BLaER1 treated with 17β-estradiol and CSF1 and Interleukin-3, amounts not matched to agents 10 nM and 100 nM (cell line): ENCODE data around the gene JAKMIP2.
"Not testable (repeated sequence)": the region's sequence is repeated elsewhere in the genome, so short reads cannot be mapped to it uniquely, and the experiment has no call there.

Experiments
- H3K27ac ChIP-seq, 11 experiments: shearing (Covaris generic); formaldehyde crosslinking; 2 replicates each; pipeline ENCODE4 v1.8.1; 2022
- H3K27me3 ChIP-seq, 11 experiments: shearing (Covaris generic); formaldehyde crosslinking; 2 replicates each; pipeline ENCODE4 v1.8.1; 2022
- H3K36me3 ChIP-seq, 11 experiments: shearing (Covaris generic); formaldehyde crosslinking; 2 replicates each; pipeline ENCODE4 v1.8.1; 2022
- H3K4me1 ChIP-seq, 10 experiments: shearing (Covaris generic); formaldehyde crosslinking; 2 replicates each; pipeline ENCODE4 v1.8.1; 2022
- H3K4me2 ChIP-seq, 11 experiments: shearing (Covaris generic); formaldehyde crosslinking; 2 replicates each; pipeline ENCODE4 v1.8.1; 2022
- H3K4me3 ChIP-seq, 10 experiments: shearing (Covaris generic); formaldehyde crosslinking; 2 replicates each; pipeline ENCODE4 v1.8.1; 2022
- H3K9ac ChIP-seq, 11 experiments: shearing (Covaris generic); formaldehyde crosslinking; 2 replicates each; pipeline ENCODE4 v1.8.1; 2022
- H3K9me3 ChIP-seq, 11 experiments: shearing (Covaris generic); formaldehyde crosslinking; replicated peaks in 1 of 11; 2 replicates each; pipeline ENCODE4 v1.8.1; 2022
- H4K20me1 ChIP-seq, 11 experiments: shearing (Covaris generic); formaldehyde crosslinking; 2 replicates each; pipeline ENCODE4 v1.8.1; 2022
- Cebpa-rat ChIP-seq, 11 experiments: shearing (Covaris generic); IDR thresholded peaks; 2 replicates each; pipeline ENCODE4 v1.8.1; 2022

Gene JAKMIP2

DNA sequence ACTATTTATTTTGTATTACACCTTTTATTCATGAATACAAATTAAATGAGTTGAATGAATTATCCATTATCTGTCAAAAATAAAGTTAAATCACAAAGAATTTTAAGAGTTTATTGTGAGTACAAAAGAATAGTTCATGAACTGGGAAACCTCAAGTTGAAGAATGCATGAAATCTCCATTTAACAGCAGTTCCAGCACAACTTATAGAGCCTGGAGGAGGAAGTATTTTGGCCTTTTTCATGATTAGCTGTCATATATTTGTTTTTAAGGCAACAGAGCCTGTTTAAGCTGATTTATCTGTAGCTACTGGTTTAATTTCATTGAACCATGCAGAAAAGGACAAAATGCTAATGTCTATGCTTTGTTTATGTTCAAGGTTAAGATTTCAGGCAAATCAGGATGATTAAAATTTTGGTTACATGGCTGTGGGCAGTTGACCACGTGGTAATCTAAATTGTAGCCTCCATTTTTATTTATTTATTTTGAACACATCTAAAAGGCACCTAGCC is 36.8 kb upstream of the JAKMIP2 start:
- peak overlapping the region in 2 of 11 experiments; percentile 11 to 35; a peak in 3 of 22 replicates for H3K27ac ChIP-seq
- H3K4me1 ChIP-seq: peaks cover 0 to 74% (median 8%) of the 10 kb centered on the region in 10 experiments; a peak in 11 of 20 replicates
- no peak overlapping the region for H3K9ac ChIP-seq
- no peaks in the 10 kb centered on the region for H4K20me1 ChIP-seq
- H3K9me3 ChIP-seq: peaks cover 0 to 9% (median 0%) of the 10 kb centered on the region in 11 experiments; a peak in 5 of 22 replicates
- no peaks in the 10 kb centered on the region for H3K36me3 ChIP-seq
- peak overlapping the region in 3 of 11 experiments; percentile 49 to 85 (median 80); a peak in 6 of 22 replicates for H3K4me2 ChIP-seq
- TF ChIP-seq Cebpa-rat (IDR thresholded peaks at IDR 0.05): no peak
- H3K4me3 ChIP-seq: no peak overlapping the region
- H3K27me3 ChIP-seq: no peaks in the 10 kb centered on the region

DNA sequence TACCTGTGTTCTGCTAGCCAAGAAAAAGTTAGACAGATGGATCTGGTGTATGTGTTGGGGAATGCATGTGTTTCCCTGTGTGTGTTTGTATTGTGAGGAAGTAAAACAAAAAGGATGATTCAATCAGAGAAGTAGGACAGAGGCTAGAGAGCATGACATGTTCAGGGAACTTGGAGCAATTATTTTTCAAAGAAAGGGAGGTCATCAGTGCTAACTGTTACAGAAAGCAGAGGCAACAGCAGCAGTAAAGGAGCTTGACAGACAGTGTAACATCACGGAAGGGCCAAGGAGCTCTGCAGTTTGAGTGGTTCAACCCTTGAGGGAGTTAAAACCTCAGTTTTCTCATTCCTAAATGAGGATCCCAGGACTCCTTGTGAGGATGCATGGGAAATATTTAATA is 35.8 kb upstream of the JAKMIP2 start:
- Histone ChIP-seq H3K9me3 (peaks cover 0 to 9% (median 0%) of the 10 kb centered on the region in 11 experiments; a peak in 5 of 22 replicates), H4K20me1 (no peaks in the 10 kb centered on the region), H3K27ac (peak overlapping the region in 2 of 11 experiments; percentile 44 to 50; a peak in 4 of 22 replicates), H3K36me3 (no peaks in the 10 kb centered on the region), H3K4me3 (no peak overlapping the region), H3K4me2 (peak overlapping the region in 4 of 11 experiments; percentile 30 to 85 (median 64); a peak in 6 of 22 replicates), H3K9ac (peak overlapping the region in 2 of 11 experiments; percentile 40 to 48; a peak in 3 of 22 replicates), H3K4me1 (peaks cover 0 to 76% (median 8%) of the 10 kb centered on the region in 10 experiments; a peak in 11 of 20 replicates), H3K27me3 (no peaks in the 10 kb centered on the region)
- no peak for TF ChIP-seq Cebpa-rat (IDR thresholded peaks at IDR 0.05)

DNA sequence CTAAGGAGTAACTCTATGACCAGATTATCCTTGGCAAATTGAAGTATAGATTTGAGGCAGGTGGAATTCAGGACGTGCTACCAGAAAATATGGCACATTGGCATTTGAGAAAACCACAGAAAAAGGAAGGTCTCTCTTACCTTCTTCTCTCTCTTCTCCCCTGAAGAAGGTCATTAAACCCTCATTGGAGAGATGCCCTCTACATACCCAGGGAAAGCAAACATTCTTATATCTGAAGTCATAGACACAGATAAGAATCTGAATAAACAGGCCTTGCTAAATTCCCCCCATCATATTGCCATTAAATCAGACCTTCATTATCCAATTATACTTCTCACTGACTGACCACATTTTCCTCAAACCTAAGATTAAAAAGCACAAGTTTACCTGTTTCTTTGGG is 31.2 kb upstream of the JAKMIP2 start:
- no peaks in the 10 kb centered on the region for H3K36me3 ChIP-seq
- H3K4me1 ChIP-seq: peaks cover 0 to 50% (median 3%) of the 10 kb centered on the region in 10 experiments; a peak in 8 of 20 replicates
- no peak overlapping the region for H3K27ac ChIP-seq
- no peak overlapping the region for H3K4me2 ChIP-seq
- no peaks in the 10 kb centered on the region for H4K20me1 ChIP-seq
- H3K9ac ChIP-seq: no peak overlapping the region
- TF ChIP-seq Cebpa-rat (IDR thresholded peaks at IDR 0.05): no peak
- H3K27me3 ChIP-seq: no peaks in the 10 kb centered on the region
- peaks cover 0 to 9% (median 0%) of the 10 kb centered on the region in 11 experiments; a peak in 5 of 22 replicates for H3K9me3 ChIP-seq
- no peak overlapping the region for H3K4me3 ChIP-seq

DNA sequence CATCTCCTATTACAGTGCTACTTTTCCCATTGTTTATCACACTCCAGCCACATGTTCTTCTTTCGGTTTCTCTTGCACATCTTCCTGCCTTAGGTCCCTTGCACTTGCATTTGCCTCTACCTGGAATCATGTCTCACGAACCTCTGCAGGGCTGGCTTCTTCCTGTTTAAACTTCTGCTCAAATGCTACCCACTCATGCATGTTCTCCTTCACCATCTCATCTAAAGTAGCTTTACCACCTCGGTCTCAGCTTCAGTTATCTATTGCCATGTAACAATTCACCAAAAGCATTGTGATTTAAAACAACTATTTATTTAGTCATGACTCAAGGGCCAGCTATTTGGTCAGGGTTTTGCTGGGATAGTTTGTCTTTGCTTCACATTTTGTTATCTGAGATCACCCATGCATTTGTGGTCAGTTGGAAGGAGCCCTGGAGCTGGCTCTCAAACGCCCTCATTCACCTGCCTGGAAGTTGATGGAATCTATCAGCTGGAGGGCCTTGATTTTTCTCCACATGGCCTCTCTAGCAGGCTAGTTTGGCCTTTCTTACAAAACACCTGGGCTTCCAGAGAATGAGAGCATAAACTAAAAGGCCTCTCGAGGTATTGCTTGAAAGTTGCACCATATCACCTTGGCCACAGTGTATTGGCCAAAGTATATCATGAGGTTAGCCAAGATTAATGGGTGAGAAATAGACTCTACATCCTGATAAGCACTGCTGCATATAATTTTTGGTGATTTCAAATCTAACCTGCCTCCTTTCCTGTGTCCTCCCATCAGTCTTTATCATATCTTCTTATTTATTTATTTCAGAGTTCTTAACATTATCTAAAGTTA is 27.5 kb upstream of the JAKMIP2 start:
- no peaks in the 10 kb centered on the region for H3K27me3 ChIP-seq
- no peak for TF ChIP-seq Cebpa-rat (IDR thresholded peaks at IDR 0.05)
- no peak overlapping the region for H3K27ac ChIP-seq
- H3K36me3 ChIP-seq: 0 out of 22 replicates have a peak, but pooled peaks cover 0 to 4% (median 0%) of the 10 kb centered on the region in 11 experiments
- H4K20me1 ChIP-seq: no peaks in the 10 kb centered on the region
- H3K9me3 ChIP-seq: peaks cover 5 to 26% (median 19%) of the 10 kb centered on the region in 11 experiments; a peak in 18 of 22 replicates
- H3K4me2 ChIP-seq: peak overlapping the region in 4 of 11 experiments; percentile 0 to 40 (median 22); a peak in 2 of 22 replicates
- peaks cover 8 to 66% (median 23%) of the 10 kb centered on the region in 10 experiments; a peak in 19 of 20 replicates for H3K4me1 ChIP-seq
- no peak overlapping the region for H3K9ac ChIP-seq
- no peak overlapping the region for H3K4me3 ChIP-seq

DNA sequence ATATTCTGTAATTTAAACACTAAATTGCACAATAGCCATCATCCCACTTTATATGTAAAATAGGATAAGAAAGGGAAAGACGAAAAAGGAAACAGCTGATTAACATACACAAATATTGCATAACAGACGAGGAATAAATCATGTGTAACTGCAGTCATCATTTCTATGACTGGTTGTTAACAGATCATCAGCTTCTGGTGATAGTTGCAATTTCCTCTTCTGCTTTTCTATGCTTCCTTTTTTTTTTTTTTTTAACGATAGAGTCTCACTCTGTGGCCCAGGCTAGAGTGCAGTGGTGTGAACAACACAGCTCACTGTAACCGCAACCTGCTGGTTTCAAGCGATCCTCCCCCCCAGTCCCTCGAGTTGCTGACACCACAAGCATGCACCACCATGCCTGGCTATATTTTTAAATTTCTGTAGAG is 22.5 kb upstream of the JAKMIP2 start:
- Histone ChIP-seq H3K4me2 (peak overlapping the region; percentile 35 to 84 (median 62)), H3K27ac (peak overlapping the region; percentile 82 to 94 (median 91)), H3K27me3 (no peaks in the 10 kb centered on the region)

DNA sequence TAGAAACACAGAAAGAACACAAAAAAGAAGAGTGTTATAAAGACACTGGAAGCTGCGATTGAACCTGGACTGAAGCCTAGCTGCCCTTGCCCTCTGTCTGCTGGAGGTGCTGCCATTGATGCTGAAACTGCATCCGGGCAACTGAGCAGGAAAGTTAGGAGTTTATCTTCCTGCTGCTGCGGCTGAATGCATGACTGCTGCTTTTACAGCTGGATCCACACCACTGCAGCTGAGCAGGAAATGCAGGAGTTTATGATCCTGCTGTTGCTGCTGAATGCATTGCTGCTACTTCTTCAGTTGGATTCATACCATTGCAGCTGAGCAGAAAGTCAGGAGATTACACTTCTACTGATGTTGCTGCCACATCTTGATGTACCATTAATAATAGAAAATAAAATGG is 21.8 kb upstream of the JAKMIP2 start:
- Histone ChIP-seq H3K36me3 (0 out of 22 replicates have a peak, but pooled peaks cover 0 to 4% (median 0%) of the 10 kb centered on the region in 11 experiments), H4K20me1 (no peaks in the 10 kb centered on the region), H3K4me1 (peaks cover 32 to 79% (median 47%) of the 10 kb centered on the region in 10 experiments), H3K4me3 (peak overlapping the region in 5 of 10 experiments; percentile 9 to 30 (median 15); a peak in 5 of 20 replicates), H3K27ac (peak overlapping the region; percentile 82 to 94 (median 91)), H3K4me2 (peak overlapping the region; percentile 51 to 79 (median 66)), H3K9me3 (peaks cover 5 to 63% (median 53%) of the 10 kb centered on the region in 11 experiments; a peak in 19 of 22 replicates), H3K9ac (peak overlapping the region; percentile 54 to 83 (median 72)), H3K27me3 (no peaks in the 10 kb centered on the region)
- no peak for TF ChIP-seq Cebpa-rat (IDR thresholded peaks at IDR 0.05)

More for the DNA sequence above, 22.5 kb upstream of the JAKMIP2 start:
- Histone ChIP-seq H3K36me3 (0 out of 22 replicates have a peak, but pooled peaks cover 0 to 4% (median 0%) of the 10 kb centered on the region in 11 experiments), H3K4me1 (peaks cover 32 to 86% (median 49%) of the 10 kb centered on the region in 10 experiments), H4K20me1 (no peaks in the 10 kb centered on the region), H3K9me3 (peaks cover 5 to 63% (median 53%) of the 10 kb centered on the region in 11 experiments; a peak in 19 of 22 replicates), H3K9ac (peak overlapping the region; percentile 55 to 83 (median 72); a peak in 19 of 22 replicates), H3K4me3 (peak overlapping the region in 3 of 10 experiments; percentile 9 to 21 (median 15); a peak in 2 of 20 replicates)
- TF ChIP-seq Cebpa-rat (IDR thresholded peaks at IDR 0.05): peak in 10 of 11 experiments; percentile 41 to 97 (median 80); a peak in 16 of 22 replicates

DNA sequence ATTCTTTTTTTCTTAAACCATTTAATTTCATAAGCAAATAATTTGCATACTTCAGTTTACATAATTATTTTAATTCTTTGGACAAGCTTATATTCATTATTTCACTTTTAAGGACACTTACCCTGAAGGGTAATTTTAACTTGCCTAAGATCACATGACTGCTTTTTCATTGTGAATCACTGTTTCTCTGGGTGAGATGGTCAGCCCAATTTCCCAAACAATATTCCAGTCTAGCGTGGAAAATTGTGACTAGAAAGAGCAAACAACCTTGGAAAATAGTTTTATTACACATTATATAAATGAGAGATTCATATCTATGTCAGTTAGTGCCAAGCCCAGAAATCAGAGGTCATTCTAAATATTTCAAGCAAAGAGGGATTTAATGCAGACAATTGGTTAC is 21.4 kb upstream of the JAKMIP2 start:
- no peaks in the 10 kb centered on the region for H3K27me3 ChIP-seq
- peaks cover 5 to 63% (median 53%) of the 10 kb centered on the region in 11 experiments; a peak in 19 of 22 replicates for H3K9me3 ChIP-seq
- H3K4me1 ChIP-seq: peaks cover 32 to 75% (median 47%) of the 10 kb centered on the region in 10 experiments
- H3K36me3 ChIP-seq: 0 out of 22 replicates have a peak, but pooled peaks cover 0 to 4% (median 0%) of the 10 kb centered on the region in 11 experiments
- peak overlapping the region; percentile 82 to 94 (median 91) for H3K27ac ChIP-seq
- peak overlapping the region; percentile 51 to 79 (median 66) for H3K4me2 ChIP-seq
- H3K9ac ChIP-seq: peak overlapping the region; percentile 54 to 83 (median 72); a peak in 18 of 22 replicates
- H3K4me3 ChIP-seq: peak overlapping the region in 4 of 10 experiments; percentile 9 to 30 (median 16); a peak in 3 of 20 replicates
- no peak for TF ChIP-seq Cebpa-rat (IDR thresholded peaks at IDR 0.05)
- H4K20me1 ChIP-seq: no peaks in the 10 kb centered on the region

DNA sequence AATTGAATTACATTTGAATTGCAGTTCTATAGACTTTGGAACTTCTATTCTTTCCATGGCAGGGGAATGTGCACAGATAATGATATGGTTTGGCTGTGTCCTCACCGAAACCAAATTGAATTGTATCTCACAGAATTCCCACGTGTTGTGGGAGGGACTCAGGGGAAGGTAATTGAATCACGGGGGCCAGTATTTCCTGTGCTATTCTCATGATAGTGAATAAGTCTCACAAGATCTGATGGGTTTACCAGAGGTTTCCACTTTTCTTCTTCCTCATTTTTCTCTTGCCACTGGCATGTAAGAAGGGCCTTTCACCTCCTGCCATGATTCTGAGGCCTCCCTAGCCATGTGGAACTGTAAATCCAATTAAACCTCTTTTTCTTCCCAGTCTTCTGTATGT is 20.6 kb upstream of the JAKMIP2 start:
- Histone ChIP-seq H3K9me3 (peaks cover 5 to 63% (median 53%) of the 10 kb centered on the region in 11 experiments; a peak in 19 of 22 replicates), H3K4me2 (peak overlapping the region; percentile 25 to 79 (median 64); a peak in 21 of 22 replicates), H3K4me1 (peaks cover 32 to 73% (median 47%) of the 10 kb centered on the region in 10 experiments), H3K9ac (peak overlapping the region in 4 of 11 experiments; percentile 72 to 83 (median 75); a peak in 7 of 22 replicates), H3K27ac (peak overlapping the region; percentile 82 to 94 (median 91)), H3K4me3 (peak overlapping the region in 2 of 10 experiments; percentile 5 to 12; a peak in 1 of 20 replicates)
- H3K27me3 ChIP-seq, H4K20me1 ChIP-seq, H3K36me3 ChIP-seq: not testable (repeated sequence)
